Activated T-cell treated with anti-CD3 and anti-CD28 coated beads, Interleukin-2, amount 50 U/mL, for 48 hours (primary cell): ENCODE measurements around the gene CARS2.
"Not testable (repeated sequence)": the region's sequence is repeated elsewhere in the genome, so short reads cannot be mapped to it uniquely, and the experiment has no call there.

Source experiments
- DNase-seq, 2 experiments: peaks; one replicate each; pipeline ENCODE4 v3.0.0-alpha.2; 2020

The CARS2 gene

DNA sequence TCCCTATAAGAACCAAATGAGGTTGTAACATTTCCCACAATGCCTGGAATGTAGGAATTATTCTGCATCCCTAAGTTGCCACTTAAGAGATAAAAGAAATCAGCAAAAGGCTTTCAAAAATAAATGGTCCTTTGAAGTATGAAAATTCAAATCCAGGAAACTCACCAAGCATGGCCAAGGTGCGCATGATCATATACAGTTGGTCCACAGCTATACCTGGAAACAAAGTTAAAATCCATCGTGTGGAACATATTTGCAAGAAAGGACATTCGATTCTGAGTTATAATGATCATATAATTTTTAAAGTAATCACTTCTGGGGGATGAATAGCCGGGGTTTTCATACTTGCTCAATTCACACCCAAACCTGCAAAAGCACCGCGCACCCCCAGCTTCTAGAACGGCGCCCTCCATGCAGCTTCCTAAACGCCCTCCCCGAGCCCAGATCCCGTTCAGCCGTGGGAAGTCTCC, 525 bp downstream of the CARS2 start:
- no peak for DNase-seq

- no peak for DNase-seq
These were observed 3.1 kb downstream of the CARS2 start for GRCh38 chr13:110702591-110703526.

- DNase-seq = no peak
These were observed 3.8 kb downstream of the CARS2 start for GRCh38 chr13:110702089-110702488.

DNA sequence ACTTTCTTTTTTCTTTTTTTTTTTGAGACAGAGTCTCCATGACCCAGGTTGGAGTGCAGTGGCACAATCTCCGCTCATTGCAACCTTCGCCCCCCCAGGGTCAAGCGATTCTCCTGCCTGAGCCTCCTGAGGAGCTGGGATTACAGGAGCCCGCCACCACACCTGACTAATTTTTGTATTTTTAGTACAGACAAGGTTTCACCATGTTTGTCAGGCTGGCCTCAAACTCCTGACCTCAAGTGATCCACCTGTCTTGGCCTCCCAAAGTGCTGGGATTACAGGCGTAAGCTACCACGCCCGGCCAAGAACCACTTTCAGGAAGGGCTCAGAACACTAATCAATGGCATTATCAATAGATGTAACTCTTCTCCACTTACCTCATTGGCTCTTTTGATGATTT, 4.9 kb downstream of the CARS2 start:
- not testable (repeated sequence) for DNase-seq

DNA sequence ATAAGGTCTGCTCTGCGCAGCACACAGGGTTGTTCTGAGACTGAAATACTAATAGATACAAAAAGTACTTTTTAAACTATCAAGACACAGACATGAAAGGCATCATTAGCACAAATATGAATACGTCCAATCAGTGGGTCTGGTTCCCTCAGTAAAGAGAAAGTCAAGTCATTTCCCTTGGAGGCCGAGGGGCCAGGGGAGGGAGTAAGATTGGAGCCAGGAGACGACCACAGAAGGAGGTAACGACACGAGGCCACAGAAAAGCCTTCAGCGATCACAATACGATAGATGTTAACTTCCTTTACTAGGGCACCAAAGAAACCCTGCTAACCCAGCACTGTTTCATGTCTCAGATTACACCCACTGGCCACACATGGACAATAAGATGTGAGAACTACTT, 5.3 kb downstream of the CARS2 start:
- no peak for DNase-seq

DNA sequence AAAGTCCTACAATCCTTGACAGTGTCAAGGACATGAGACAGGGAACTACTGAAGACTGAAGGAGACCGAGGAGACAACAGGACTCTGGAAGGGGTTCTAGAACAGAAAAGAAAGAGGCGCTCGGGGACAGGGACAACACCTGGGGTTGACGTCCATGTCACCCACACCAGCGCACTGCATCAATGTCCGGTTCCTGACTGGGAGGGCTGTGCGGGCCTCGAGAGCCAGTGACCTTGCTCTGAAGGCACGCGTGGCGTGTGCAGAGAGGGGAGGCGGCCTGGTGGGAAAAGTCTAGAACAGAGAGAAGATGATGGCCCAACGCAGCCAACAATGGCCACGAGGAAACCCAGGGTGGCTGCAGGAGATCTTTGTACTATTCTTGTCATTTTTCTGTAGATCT, 5.7 kb downstream of the CARS2 start:
- DNase-seq = no peak

GRCh38 chr13:110699148-110700145, 6.5 kb downstream of the CARS2 start:
- DNase-seq = no peak

DNA sequence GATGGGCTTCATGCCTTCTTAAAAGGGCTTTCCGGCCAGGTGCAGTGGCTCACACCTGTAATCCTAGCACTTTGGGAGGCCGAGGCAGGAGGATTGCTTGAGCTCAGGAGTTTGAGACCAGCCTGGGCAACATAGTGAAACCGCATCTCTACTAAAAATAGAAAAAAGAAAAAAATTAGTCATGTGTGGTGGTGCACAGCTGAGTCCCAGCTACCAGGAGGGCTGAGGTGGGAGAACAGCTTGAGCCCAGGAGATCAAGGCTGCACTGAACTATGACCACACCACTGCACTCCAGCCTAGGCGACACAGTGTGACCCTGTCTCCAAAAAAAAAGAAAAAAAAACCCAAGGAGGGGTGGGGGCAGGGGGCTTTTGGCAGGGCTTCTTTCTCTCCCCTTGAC, 7.2 kb downstream of the CARS2 start:
- DNase-seq = no peak

DNA sequence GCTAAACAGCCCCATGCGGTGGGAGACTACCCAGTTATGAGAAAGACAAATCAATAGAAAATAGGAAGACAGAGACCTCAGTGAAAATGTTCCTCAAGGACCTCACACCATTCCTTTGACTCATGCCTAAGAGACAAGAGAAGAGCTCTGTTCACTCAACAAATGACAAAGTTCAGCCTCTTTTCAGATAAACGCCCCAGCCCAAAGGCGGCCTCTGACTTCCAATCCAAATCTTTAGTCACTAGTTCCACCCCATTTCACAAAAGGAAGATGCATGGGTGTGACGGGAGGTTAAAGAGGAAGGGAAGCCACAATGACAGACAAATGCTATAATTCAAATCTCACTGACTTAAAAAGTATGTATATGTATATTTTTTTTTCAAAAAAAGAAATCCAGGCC, 8.1 kb downstream of the CARS2 start:
- DNase-seq = no peak

DNA sequence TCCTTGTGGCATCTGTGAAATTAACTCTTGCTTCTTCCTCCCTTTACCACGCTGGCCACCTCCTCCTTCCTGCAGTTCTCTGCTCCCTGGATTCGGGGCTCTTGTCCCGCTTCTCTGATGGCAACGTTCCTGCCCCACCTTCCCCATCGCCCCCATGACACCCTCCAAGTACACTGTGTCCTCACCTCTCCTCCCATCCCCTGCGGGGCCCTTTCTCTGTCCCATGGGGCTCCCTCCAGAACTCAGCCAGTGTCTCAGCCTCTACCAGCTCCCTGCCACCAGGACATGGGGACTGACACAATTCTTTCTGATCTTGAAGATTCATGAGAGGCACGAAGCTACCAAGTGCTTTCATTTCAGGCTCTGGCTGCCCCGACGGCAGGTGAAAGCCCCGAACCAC, 9.1 kb downstream of the CARS2 start:
- no peak for DNase-seq

GRCh38 chr13:110695774-110696173, 10.1 kb downstream of the CARS2 start:
- not testable (repeated sequence) for DNase-seq

DNA sequence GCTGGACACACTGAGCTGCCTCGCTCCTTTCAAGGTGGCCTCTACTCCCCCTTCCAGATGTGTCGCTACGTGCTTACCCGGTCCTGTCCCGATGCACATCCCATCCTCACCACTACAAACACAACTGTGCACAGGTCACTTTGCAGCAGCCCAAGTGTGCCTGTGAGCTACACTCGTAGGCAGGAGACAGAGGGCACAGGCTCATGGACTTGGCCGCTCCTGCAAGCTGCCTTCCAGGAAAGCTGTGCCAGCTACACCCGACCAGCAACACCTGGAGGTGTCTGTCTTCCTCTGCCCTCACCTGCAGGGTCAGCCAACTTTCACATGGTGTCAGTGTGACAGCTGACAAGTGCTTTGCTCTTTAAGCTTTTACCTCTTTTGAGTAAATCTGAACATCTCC, 15.4 kb downstream of the CARS2 start:
- DNase-seq = no peak

- DNase-seq = no peak
These were observed 16.2 kb downstream of the CARS2 start for GRCh38 chr13:110689711-110690110.

DNA sequence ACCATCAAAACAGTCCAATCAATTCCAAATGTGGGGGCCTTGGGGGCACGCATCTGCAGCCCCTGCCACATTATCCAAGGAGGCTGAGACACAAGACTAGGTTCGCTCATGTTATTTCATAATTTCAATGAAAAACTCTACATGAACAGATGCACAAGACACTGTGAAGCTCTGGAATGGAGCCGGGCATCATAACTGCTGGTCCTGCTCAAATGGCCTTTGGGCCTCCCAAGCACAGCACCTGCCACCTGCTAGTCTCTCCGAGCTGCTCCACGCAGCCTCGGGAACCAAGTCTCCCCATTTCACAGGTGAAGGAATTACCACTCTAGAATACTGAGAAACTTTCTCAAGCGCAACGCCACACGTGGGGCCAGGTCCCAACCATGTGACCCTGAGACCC, 16.9 kb downstream of the CARS2 start:
- no peak for DNase-seq

DNA sequence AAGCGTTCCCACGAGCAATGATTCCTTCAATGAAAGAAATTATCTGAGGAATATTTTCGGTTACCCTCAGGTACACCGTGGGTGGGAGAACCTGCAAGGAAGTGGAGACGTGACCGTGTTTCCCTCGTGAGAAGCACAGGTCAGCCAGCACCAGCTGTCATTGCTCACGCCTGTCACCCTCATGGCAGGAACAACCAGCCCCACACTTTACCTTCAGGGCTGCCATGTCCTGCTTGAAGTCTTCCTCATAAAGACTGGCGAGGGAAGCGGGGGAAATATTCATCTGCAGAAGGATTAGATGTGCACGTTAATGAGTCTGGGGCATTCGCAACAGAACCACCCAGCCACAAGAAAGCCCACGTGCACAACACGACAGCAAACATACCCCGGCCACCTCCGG, 18.2 kb downstream of the CARS2 start:
- DNase-seq = no peak

- DNase-seq = no peak
These were observed 20.5 kb downstream of the CARS2 start for GRCh38 chr13:110685305-110686020.

DNA sequence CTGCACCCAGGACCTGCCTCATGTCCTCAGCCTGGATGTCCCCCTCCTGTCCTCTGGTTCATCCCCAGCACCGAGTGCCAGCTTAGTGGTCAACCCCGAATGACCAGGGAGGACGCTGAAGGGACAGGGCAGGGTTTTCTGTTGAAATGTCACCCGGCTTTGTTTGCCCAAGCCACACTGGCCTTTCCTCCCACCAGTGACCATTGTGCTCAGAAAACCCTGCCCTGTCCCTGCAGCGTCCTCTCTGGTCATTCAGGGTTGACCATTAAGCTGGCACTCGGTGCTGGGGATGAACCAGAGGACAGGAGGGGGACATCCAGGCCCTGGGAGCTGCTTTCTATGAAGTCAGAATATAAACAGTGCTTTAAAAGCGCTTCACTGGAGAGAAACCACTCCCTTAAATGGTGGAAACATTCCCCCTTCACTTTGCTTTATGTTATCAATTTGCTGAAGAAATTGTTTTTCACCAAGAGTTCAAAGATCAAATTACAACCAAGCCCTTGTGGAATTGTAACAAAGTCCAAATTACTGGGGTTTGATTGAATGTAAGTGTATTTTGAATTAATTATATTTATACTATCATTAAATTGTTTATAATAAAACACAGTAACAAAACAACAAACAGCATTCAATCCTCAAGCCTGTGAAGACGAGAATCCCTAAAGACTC, 21.4 kb downstream of the CARS2 start:
- DNase-seq = no peak

GRCh38 chr13:110683921-110684320, 22.0 kb downstream of the CARS2 start:
- no peak for DNase-seq

DNA sequence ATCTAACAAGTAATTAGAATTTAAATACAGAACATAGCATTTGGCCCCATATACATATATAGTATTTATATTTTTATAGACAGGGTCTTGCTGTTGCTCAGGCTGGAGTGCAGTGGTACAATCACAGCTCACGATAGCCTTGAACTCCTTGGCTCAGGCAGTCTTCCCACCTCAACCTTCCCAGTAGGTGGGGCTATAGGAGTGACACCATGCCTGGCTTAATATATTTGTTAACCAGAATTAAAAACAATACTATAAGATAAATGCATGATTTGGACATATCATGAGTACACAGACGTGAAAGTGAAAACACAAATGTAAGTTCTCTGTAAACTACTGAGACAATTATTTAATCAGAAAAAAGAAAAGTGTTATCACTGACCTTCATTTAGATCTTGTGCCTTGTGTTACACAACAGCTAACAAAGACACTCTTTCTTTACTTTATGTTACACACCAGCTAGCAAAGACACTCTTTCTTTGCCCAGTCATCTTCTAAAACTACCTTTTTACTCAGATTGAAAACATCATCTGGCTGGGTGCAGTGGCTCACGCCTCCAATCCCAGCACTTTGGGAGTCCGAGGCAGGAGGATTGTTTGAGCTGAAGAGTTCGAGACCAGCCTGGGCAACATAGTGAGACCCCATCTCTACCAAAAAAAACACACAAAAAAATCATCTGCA, 22.6 kb downstream of the CARS2 start:
- no peak for DNase-seq

DNA sequence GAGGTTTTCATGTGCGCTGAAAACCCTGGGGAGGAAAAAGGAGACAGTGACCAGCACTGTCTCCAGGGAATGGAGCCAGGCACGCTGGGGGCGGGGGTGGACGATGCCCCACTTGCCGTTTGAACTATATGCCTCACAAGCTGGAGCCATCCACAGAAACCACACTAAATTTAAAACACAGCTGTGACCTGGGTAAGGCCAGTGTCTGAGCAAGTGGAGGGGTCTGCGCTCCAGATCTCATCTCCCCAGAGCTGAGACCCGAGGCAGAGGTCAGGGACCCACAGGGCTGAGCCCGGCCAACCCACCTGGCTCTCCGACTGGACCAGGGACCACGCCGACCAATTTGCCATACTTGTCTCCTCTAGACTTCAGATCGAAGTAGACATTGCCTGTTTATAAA, 23.2 kb downstream of the CARS2 start:
- DNase-seq = no peak

- no peak for DNase-seq
These were observed 23.9 kb downstream of the CARS2 start for GRCh38 chr13:110681868-110682550.
